Effector CD8-positive, alpha-beta T cell (primary cell): ENCODE data around the gene NCKAP5.

Experiments
- DNase-seq: peaks from one replicate; lab custom pipeline; 2025; lab: John Stamatoyannopoulos, UW

Gene NCKAP5

GRCh38 chr2:133204421-133204820, 363.8 kb downstream of the NCKAP5 start:
- no peak for DNase-seq

GRCh38 chr2:133200684-133201421, 367.4 kb downstream of the NCKAP5 start:
- DNase-seq, result no peak

GRCh38 chr2:133198678-133199077, 369.6 kb downstream of the NCKAP5 start:
- DNase-seq, result no peak

- no peak for DNase-seq
These were observed 371.1 kb downstream of the NCKAP5 start for GRCh38 chr2:133197156-133197555.

- DNase-seq, result no peak
These were observed 373.4 kb downstream of the NCKAP5 start for GRCh38 chr2:133194777-133195335.

- DNase-seq, result no peak
These were observed 374.0 kb downstream of the NCKAP5 start for GRCh38 chr2:133194362-133194655.

- no peak for DNase-seq
These were observed 374.5 kb downstream of the NCKAP5 start for GRCh38 chr2:133193544-133194361.

GRCh38 chr2:133192028-133192427, 376.2 kb downstream of the NCKAP5 start:
- DNase-seq, result no peak

- no peak for DNase-seq
These were observed 391.1 kb downstream of the NCKAP5 start for GRCh38 chr2:133177196-133177595.

GRCh38 chr2:133175926-133176325, 392.3 kb downstream of the NCKAP5 start:
- DNase-seq, result no peak

GRCh38 chr2:133173224-133173623, 395.0 kb downstream of the NCKAP5 start:
- no peak for DNase-seq

GRCh38 chr2:133171393-133172004, 396.8 kb downstream of the NCKAP5 start:
- DNase-seq, result no peak

- no peak for DNase-seq
These were observed 398.9 kb downstream of the NCKAP5 start for GRCh38 chr2:133169274-133169912.

GRCh38 chr2:133167990-133168389, 400.3 kb downstream of the NCKAP5 start:
- DNase-seq, result no peak

- no peak for DNase-seq
These were observed 401.0 kb downstream of the NCKAP5 start for GRCh38 chr2:133167223-133167622.

- DNase-seq, result no peak
These were observed 402.2 kb downstream of the NCKAP5 start for GRCh38 chr2:133166031-133166430.

- DNase-seq, result no peak
These were observed 405.2 kb downstream of the NCKAP5 start for GRCh38 chr2:133163111-133163510.

GRCh38 chr2:133158442-133158841, 409.8 kb downstream of the NCKAP5 start:
- no peak for DNase-seq

GRCh38 chr2:133158024-133158423, 410.2 kb downstream of the NCKAP5 start:
- no peak for DNase-seq

- no peak for DNase-seq
These were observed 411.1 kb downstream of the NCKAP5 start for GRCh38 chr2:133157141-133157540.

- DNase-seq, result no peak
These were observed 415.5 kb downstream of the NCKAP5 start for GRCh38 chr2:133152801-133153200.

GRCh38 chr2:133148187-133148586, 420.1 kb downstream of the NCKAP5 start:
- DNase-seq, result no peak
